IPS-18c (cell line): ENCODE measurements around the gene CGB2.
"Not testable (repeated sequence)": the region's sequence is repeated elsewhere in the genome, so short reads cannot be mapped to it uniquely, and the experiment has no call there.

Source experiments
- H3K4me3 ChIP-seq: 2 replicates; pipeline ENCODE4 v1.7.0; 2013; ENCODE audit warnings: low read depth, mild to moderate bottlenecking, low read length, moderate library complexity; ENCODE audit not compliant: insufficient read depth
- H3K9me3 ChIP-seq: one replicate; pipeline ENCODE4 v1.6.1; 2013; ENCODE audit warnings: mild to moderate bottlenecking, low read length, moderate library complexity; ENCODE audit not compliant: control insufficient read depth, insufficient read depth

CGB2 gene

GRCh38 chr19:49056101-49056901, 24.6 kb downstream of the CGB2 start:
- Histone ChIP-seq H3K4me3 (peak overlapping the region; percentile 59), H3K9me3 (no peaks in the 10 kb centered on the region)

GRCh38 chr19:49056902-49057596, 25.4 kb downstream of the CGB2 start:
- H3K4me3 ChIP-seq: peak overlapping the region; percentile 59
- not testable (repeated sequence) for H3K9me3 ChIP-seq

DNA sequence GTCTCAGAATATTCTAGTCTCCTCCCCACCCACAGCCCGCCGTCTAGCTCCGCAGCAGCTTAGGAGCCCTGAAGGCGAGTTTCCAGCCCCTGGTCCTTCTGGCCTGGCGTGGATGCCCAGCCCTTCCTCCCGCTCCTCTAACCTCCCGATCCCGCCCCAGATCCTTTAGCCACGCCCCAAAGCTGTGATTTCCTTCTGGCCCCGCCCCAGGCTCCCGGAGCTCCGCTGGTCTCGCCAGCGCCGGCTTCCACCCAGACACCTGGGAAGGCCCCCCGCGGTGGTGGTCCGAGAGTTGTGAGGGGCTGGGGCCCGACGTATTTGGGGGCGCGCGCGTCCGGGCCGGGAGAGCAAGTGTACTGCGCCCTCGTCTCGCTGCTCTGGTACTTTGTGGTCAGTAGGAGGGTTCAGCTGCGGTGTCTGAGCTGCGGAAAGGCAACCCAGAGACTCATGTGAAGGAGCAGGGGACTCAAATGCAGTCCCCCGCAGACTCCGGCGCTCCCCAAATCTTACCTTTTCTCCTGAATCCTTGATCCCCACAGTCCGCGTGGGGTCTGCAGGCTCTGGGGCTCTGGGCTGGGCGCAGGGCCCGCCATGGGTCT, 26.0 kb downstream of the CGB2 start, which contains the start of gene CGB7:
TSS of gene CGB7 (minus strand) at position 114 of the 599 bp plus-strand sequence. CDS start 2,374 bp downstream, outside the sequence.
- Histone ChIP-seq H3K9me3 (no peaks in the 10 kb centered on the region), H3K4me3 (peak within 1 kb of the TSS; percentile 59)

GRCh38 chr19:49058562-49058961, 26.9 kb downstream of the CGB2 start:
- Histone ChIP-seq H3K4me3 (no peak overlapping the region), H3K9me3 (no peaks in the 10 kb centered on the region)

DNA sequence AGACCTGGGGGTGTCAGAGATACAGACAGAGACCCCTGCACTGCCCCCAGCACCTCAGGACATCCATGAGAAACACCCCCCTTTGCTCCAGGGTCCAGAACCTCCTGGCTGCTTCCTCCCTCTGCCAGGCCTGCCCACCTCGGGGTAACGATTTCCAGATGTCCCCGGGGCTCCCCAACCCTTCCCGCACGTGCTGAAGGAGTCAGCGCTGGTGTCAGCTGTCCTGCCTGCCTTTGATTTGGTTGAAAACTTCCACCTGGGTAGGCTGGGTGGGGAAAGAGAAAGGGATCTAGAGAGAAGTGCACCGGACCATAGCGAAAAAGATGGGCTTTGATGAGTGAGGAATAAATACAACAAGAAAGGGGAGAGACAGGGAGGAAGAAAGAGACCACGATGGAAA, 27.4 kb downstream of the CGB2 start:
- H3K9me3 ChIP-seq: no peaks in the 10 kb centered on the region

GRCh38 chr19:49061000-49061399, 29.3 kb downstream of the CGB2 start:
- H3K4me3 ChIP-seq: no peak overlapping the region
- no peaks in the 10 kb centered on the region for H3K9me3 ChIP-seq

More for the DNA sequence above, 27.4 kb downstream of the CGB2 start:
- H3K4me3 ChIP-seq: no peak overlapping the region

DNA sequence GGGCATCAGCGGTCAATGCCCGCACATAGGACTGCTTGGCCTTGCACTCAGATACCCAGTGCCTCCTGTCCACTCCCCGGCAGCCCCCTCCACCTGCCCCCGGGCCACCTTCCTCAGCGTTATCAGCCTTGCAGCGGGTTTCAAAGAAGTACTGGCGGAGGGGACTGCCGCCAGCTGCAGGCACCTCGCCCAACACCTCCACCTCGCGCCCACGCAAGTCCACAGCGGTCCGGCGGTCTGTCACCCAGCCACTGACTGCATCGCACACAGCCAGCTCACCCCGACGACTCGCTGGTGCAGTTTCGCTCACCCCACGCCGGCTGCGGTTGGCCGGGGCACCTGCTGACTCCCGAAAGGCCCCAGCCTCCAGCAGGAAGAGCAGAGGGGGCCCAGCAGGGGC, 29.8 kb downstream of the CGB2 start:
- no peak overlapping the region for H3K4me3 ChIP-seq
- H3K9me3 ChIP-seq: no peaks in the 10 kb centered on the region

- H3K4me3 ChIP-seq: peak overlapping the region; percentile 36; the same call in 1 of the 2 replicates
These were observed 32.4 kb downstream of the CGB2 start for GRCh38 chr19:49064029-49064629.

GRCh38 chr19:49064768-49065611, 33.3 kb downstream of the CGB2 start, which contains the start of gene NTF4:
Gene NTF4 (minus strand): TSS chr19:49064818. CDS start chr19:49061997, 2,821 bp downstream.
- H3K4me3 ChIP-seq: peak within 1 kb of the TSS; percentile 36; the same call in 1 of the 2 replicates
- H3K9me3 ChIP-seq: peaks cover 2% of the 10 kb centered on the region

More at GRCh38 chr19:49064029-49064629, 32.4 kb downstream of the CGB2 start:
- H3K9me3 ChIP-seq: peaks cover 2% of the 10 kb centered on the region

- Histone ChIP-seq H3K9me3 (peaks cover 2% of the 10 kb centered on the region), H3K4me3 (no peak overlapping the region)
These were observed 34.3 kb downstream of the CGB2 start for GRCh38 chr19:49065905-49066512.

DNA sequence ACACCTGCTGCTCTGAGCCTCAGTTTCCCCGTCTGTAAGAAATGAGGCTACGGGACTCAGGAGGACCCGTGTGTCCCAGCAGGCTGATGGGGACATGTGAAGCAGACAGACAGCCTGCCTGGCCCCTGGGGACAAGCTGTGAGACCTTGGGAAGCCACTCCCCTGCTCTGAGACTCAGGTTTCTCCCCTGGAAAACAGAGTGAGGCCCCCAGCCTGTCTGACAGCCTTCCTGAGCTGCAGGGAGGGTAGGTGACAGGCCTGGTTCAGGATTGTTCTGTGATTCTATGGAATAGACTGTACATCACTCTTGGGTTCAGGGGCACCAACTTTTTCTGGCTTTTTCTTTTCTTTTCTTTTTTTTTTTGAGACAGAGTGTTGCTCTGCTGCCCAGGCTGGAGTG, 35.9 kb downstream of the CGB2 start:
- Histone ChIP-seq H3K9me3 (peaks cover 8% of the 10 kb centered on the region), H3K4me3 (no peak overlapping the region)

- peaks cover 8% of the 10 kb centered on the region for H3K9me3 ChIP-seq
- H3K4me3 ChIP-seq: no peak overlapping the region
These were observed 37.3 kb downstream of the CGB2 start for GRCh38 chr19:49069026-49069425.

- peaks cover 8% of the 10 kb centered on the region for H3K9me3 ChIP-seq
- H3K4me3 ChIP-seq: no peak overlapping the region
These were observed 38.7 kb downstream of the CGB2 start for GRCh38 chr19:49070416-49070815.

- Histone ChIP-seq H3K4me3 (peak overlapping the region; percentile 34), H3K9me3 (peaks cover 8% of the 10 kb centered on the region)
These were observed 40.3 kb downstream of the CGB2 start for GRCh38 chr19:49071860-49072547.

- peaks cover 6% of the 10 kb centered on the region for H3K9me3 ChIP-seq
- no peak overlapping the region for H3K4me3 ChIP-seq
These were observed 42.1 kb downstream of the CGB2 start for GRCh38 chr19:49073514-49074378.
